GM12878 (cell line): Measurements from ENCODE around the gene NAMPT. TPM values are rescaled to one million over a fixed set of nuclear protein-coding genes. Genes with fewer than 3 reads are reported as not detected.

Experiments used
- ASH2L ChIP-seq: fragments of 300-600, 200-600 bp; sonication (generic); IDR thresholded peaks from 2 replicates; pipeline ENCODE4 v1.6.1; 2017; ENCODE audit warnings: low read depth, mild to moderate bottlenecking, borderline replicate concordance
- BACH1 ChIP-seq: fragments of 450-650 bp; IDR thresholded peaks from 2 replicates; pipeline ENCODE4 v1.6.1; 2017; ENCODE audit warnings: mild to moderate bottlenecking, borderline replicate concordance
- BMI1 ChIP-seq: fragments of 450-650 bp; IDR thresholded peaks from 2 replicates; pipeline ENCODE4 v1.6.1; 2016; ENCODE audit warnings: mild to moderate bottlenecking, moderate library complexity, borderline replicate concordance
- DPF2 ChIP-seq: fragments of 450-650 bp; IDR thresholded peaks from 2 replicates; pipeline ENCODE4 v1.6.1; 2017; ENCODE audit warnings: mild to moderate bottlenecking
- EP300 ChIP-seq, 2 experiments: fragments of 150-350 bp in 1 of 2; IDR thresholded peaks; 2 replicates each; pipeline ENCODE4 v1.6.1; 2011 to 2012; ENCODE audit warnings: low read depth in 2 of 2, low read length in 2 of 2, borderline replicate concordance in 1 of 2, improper control_type of control experiment in 1 of 2, inconsistent platforms in 1 of 2; ENCODE audit not compliant: control insufficient read depth in 1 of 2
- ESRRA ChIP-seq: IDR thresholded peaks from 2 replicates; pipeline ENCODE4 v1.6.1; 2012; ENCODE audit warnings: mild to moderate bottlenecking, low read length, improper control_type of control experiment
- GATAD2B ChIP-seq: fragments of 450-650 bp; conservative IDR thresholded peaks from 2 replicates; pipeline ENCODE4 v1.6.1; 2017; ENCODE audit warnings: low read depth, mild to moderate bottlenecking, moderate library complexity
- IKZF1 ChIP-seq: fragments of 450-650 bp; conservative IDR thresholded peaks from 2 replicates; pipeline ENCODE4 v1.6.1; 2017; ENCODE audit warnings: antibody characterized with exemption, mild to moderate bottlenecking
- IKZF2 ChIP-seq, 2 experiments: fragments of 450-650 bp; IDR thresholded peaks; 2 replicates each; pipeline ENCODE4 v1.6.1; 2017; ENCODE audit warnings: mild to moderate bottlenecking in 2 of 2, moderate library complexity in 2 of 2
- IRF4 ChIP-seq: IDR thresholded peaks from 2 replicates; pipeline ENCODE4 v1.6.1; 2011; ENCODE audit warnings: low read depth, low read length
- MTA2 ChIP-seq: fragments of 450-650 bp; IDR thresholded peaks from 2 replicates; pipeline ENCODE4 v1.6.1; 2016; ENCODE audit warnings: low read depth, mild to moderate bottlenecking, moderate library complexity
- MTA3 ChIP-seq: IDR thresholded peaks from 2 replicates; pipeline ENCODE4 v1.6.1; 2012; ENCODE audit warnings: low read length, inconsistent platforms, borderline replicate concordance
- NBN ChIP-seq: fragments of 450-650 bp; IDR thresholded peaks from 2 replicates; pipeline ENCODE4 v1.6.1; 2016
- NR2F1 ChIP-seq: fragments of 450-650 bp; conservative IDR thresholded peaks from 2 replicates; pipeline ENCODE4 v1.6.1; 2017; ENCODE audit warnings: mild to moderate bottlenecking
- SMC3 ChIP-seq: IDR thresholded peaks from 2 replicates; pipeline ENCODE4 v1.6.1; 2011; ENCODE audit warnings: low read length, improper control_type of control experiment, borderline replicate concordance
- STAT3 ChIP-seq: IDR thresholded peaks from 2 replicates; pipeline ENCODE4 v1.6.1; 2011; ENCODE audit warnings: low read depth, low read length, improper control_type of control experiment
- TBL1XR1 ChIP-seq: IDR thresholded peaks from 2 replicates; pipeline ENCODE4 v1.6.1; 2012; ENCODE audit warnings: low read depth, low read length, improper control_type of control experiment
- ZNF217 ChIP-seq: fragments of 450-650 bp; IDR thresholded peaks from 2 replicates; pipeline ENCODE4 v1.6.1; 2017; ENCODE audit warnings: antibody characterized with exemption, mild to moderate bottlenecking
- ZNF24 ChIP-seq: fragments of 450-650 bp; IDR thresholded peaks from 2 replicates; pipeline ENCODE4 v1.6.1; 2017; ENCODE audit warnings: antibody characterized with exemption, mild to moderate bottlenecking
- polyA plus RNA-seq, 11 experiments: library from polyadenylated mRNA; depleted of rRNA in 4 of 11; unstranded in 6 of 11; stranded (reverse) in 5 of 11; fragments of >200 nt; fragmentation: Nextera tagmentation in 4 of 11; fragmentation: Illumina TruSeq in 1 of 11; extraction: Ambion mirVana in 4 of 11; extraction: Trizol in 1 of 11; gene quantifications; 1 replicate in 1 of 11; 2 replicates in 10 of 11; pipeline versions ENCODE4 v1.2.1 to v1.2.3, GENCODE V29; 2011 to 2016; ENCODE audit warnings: inconsistent platforms in 2 of 11, missing spikeins in 2 of 11, low read depth in 1 of 11
- total RNA-seq, 4 experiments: library from RNA; depleted of rRNA in 3 of 4; stranded (reverse); fragments of >200 nt in 3 of 4; fragmentation: Illumina TruSeq in 1 of 4; extraction: Trizol in 1 of 4; gene quantifications; 2 replicates each; pipeline versions ENCODE4 v1.2.1 to v1.2.3, GENCODE V29; 2013 to 2021
- TF ChIP-seq, protein P1 (sequence below): fragments of 450-650 bp; IDR thresholded peaks from 2 replicates; pipeline ENCODE4 v1.6.1; 2017; ENCODE audit warnings: low read depth, mild to moderate bottlenecking, moderate library complexity
- TF ChIP-seq, protein P2 (sequence below): fragments of 450-650 bp; IDR thresholded peaks from 2 replicates; pipeline ENCODE4 v1.6.1; 2017; ENCODE audit warnings: mild to moderate bottlenecking, moderate library complexity
- TF ChIP-seq, protein P3 (sequence below): fragments of 150-350 bp; IDR thresholded peaks from 2 replicates; pipeline ENCODE4 v1.6.1; 2016; ENCODE audit warnings: low read depth, low read length

NAMPT gene
- total and polyA plus RNA-seq, 10 of the 15 experiments (the other 5 are each of a cell fraction or from before 2014, with no cell fraction given) = 28.3 to 173 (median 75.0) TPM

DNA sequence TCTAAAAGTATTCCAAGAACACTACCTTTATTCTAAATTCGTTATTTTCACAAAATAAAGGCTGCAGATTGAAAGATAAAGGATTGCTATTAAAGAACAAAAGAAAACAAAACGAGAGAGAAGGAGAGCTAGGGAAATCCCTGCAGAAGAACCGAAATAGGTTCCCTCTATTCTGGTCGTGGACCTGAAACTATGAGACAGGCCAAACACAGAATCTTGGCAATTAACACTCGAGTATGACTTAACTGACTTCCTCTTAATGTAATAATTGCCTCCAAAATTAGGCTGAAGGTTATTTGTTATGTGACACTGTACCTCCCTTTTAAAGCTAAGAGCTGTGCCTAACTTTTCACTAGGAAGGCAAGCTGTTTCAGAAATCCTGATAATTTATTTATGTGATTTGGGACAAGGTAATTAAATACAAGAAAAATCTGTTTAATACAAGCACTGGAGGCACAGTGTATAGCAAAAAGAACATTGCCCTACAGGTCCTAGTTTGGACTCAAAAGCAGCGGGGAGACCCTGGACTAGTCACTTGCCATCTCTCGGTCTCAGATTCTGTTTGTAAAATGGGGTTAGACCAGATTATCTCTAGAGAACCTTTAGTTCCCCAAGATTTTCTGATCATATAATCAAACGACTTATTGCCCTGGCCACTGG lies 11.6 kb downstream of the NAMPT start (continued):
- TF ChIP-seq, protein P1, sequence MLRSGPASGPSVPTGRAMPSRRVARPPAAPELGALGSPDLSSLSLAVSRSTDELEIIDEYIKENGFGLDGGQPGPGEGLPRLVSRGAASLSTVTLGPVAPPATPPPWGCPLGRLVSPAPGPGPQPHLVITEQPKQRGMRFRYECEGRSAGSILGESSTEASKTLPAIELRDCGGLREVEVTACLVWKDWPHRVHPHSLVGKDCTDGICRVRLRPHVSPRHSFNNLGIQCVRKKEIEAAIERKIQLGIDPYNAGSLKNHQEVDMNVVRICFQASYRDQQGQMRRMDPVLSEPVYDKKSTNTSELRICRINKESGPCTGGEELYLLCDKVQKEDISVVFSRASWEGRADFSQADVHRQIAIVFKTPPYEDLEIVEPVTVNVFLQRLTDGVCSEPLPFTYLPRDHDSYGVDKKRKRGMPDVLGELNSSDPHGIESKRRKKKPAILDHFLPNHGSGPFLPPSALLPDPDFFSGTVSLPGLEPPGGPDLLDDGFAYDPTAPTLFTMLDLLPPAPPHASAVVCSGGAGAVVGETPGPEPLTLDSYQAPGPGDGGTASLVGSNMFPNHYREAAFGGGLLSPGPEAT = peak; percentile 82; the same call in 1 of the 2 replicates
- TF ChIP-seq NR2F1 (peak; percentile 66), BACH1 (peak; percentile 69; the same call in 1 of the 2 replicates), ESRRA (peak; percentile 71; the same call in 1 of the 2 replicates), MTA2 (peak; percentile 99), IKZF1 (peak; percentile 68), NBN (peak; percentile 60; the same call in 1 of the 2 replicates), SMC3 (peak; percentile 12; the same call in 1 of the 2 replicates), IKZF2 (IDR thresholded peaks at IDR 0.05) (peak; percentile 79 to 80), ZNF24 (0 out of 2 replicates have a peak, but pooled peaks have one; percentile 16), ZNF217 (peak; percentile 68; the same call in 1 of the 2 replicates), DPF2 (peak; percentile 78), GATAD2B (peak; percentile 49; the same call in 1 of the 2 replicates), EP300 (IDR thresholded peaks at IDR 0.05; ENCODE audit: borderline replicate concordance in 1 of 2, control insufficient read depth in 1 of 2, low read depth in 2 of 2, low read length in 2 of 2) (peak; percentile 38 to 45; a peak in 2 of 4 replicates), IRF4 (no peak), STAT3 (no peak), ASH2L (no peak), BMI1 (peak; percentile 65), TBL1XR1 (0 out of 2 replicates have a peak, but pooled peaks have one; percentile 68), MTA3 (peak; percentile 61; the same call in 1 of the 2 replicates)
- TF ChIP-seq, protein P2, sequence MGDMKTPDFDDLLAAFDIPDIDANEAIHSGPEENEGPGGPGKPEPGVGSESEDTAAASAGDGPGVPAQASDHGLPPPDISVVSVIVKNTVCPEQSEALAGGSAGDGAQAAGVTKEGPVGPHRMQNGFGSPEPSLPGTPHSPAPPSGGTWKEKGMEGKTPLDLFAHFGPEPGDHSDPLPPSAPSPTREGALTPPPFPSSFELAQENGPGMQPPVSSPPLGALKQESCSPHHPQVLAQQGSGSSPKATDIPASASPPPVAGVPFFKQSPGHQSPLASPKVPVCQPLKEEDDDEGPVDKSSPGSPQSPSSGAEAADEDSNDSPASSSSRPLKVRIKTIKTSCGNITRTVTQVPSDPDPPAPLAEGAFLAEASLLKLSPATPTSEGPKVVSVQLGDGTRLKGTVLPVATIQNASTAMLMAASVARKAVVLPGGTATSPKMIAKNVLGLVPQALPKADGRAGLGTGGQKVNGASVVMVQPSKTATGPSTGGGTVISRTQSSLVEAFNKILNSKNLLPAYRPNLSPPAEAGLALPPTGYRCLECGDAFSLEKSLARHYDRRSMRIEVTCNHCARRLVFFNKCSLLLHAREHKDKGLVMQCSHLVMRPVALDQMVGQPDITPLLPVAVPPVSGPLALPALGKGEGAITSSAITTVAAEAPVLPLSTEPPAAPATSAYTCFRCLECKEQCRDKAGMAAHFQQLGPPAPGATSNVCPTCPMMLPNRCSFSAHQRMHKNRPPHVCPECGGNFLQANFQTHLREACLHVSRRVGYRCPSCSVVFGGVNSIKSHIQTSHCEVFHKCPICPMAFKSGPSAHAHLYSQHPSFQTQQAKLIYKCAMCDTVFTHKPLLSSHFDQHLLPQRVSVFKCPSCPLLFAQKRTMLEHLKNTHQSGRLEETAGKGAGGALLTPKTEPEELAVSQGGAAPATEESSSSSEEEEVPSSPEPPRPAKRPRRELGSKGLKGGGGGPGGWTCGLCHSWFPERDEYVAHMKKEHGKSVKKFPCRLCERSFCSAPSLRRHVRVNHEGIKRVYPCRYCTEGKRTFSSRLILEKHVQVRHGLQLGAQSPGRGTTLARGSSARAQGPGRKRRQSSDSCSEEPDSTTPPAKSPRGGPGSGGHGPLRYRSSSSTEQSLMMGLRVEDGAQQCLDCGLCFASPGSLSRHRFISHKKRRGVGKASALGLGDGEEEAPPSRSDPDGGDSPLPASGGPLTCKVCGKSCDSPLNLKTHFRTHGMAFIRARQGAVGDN = no peak
- TF ChIP-seq, protein P3, sequence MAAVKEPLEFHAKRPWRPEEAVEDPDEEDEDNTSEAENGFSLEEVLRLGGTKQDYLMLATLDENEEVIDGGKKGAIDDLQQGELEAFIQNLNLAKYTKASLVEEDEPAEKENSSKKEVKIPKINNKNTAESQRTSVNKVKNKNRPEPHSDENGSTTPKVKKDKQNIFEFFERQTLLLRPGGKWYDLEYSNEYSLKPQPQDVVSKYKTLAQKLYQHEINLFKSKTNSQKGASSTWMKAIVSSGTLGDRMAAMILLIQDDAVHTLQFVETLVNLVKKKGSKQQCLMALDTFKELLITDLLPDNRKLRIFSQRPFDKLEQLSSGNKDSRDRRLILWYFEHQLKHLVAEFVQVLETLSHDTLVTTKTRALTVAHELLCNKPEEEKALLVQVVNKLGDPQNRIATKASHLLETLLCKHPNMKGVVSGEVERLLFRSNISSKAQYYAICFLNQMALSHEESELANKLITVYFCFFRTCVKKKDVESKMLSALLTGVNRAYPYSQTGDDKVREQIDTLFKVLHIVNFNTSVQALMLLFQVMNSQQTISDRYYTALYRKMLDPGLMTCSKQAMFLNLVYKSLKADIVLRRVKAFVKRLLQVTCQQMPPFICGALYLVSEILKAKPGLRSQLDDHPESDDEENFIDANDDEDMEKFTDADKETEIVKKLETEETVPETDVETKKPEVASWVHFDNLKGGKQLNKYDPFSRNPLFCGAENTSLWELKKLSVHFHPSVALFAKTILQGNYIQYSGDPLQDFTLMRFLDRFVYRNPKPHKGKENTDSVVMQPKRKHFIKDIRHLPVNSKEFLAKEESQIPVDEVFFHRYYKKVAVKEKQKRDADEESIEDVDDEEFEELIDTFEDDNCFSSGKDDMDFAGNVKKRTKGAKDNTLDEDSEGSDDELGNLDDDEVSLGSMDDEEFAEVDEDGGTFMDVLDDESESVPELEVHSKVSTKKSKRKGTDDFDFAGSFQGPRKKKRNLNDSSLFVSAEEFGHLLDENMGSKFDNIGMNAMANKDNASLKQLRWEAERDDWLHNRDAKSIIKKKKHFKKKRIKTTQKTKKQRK = no peak
